Sigmoid colon (tissue), 4 donors: ENCODE data around the gene NFIA.

ENCODE experiments used
- EP300 ChIP-seq, 4 donors: sonication (generic); formaldehyde crosslinking; IDR thresholded peaks; one replicate each; pipeline ENCODE4 v1.6.1; 2017; ENCODE audit warnings: antibody characterized with exemption in 4 of 4
- POLR2A ChIP-seq, 2 donors: fragments of 450-650 bp; IDR thresholded peaks; one replicate each; pipeline ENCODE4 v1.6.1; 2016; ENCODE audit warnings: antibody characterized with exemption in 2 of 2, mild to moderate bottlenecking in 2 of 2, moderate library complexity in 2 of 2
- TF ChIP-seq, protein P1 (sequence below), 4 experiments: fragments of 450-650 bp in 3 of 4; fragments of 200-600 bp in 1 of 4; IDR thresholded peaks; one replicate each; pipeline ENCODE4 v1.5.1; 2016 to 2019; ENCODE audit warnings: antibody characterized with exemption in 4 of 4, mild to moderate bottlenecking in 3 of 4, moderate library complexity in 2 of 4

DNA sequence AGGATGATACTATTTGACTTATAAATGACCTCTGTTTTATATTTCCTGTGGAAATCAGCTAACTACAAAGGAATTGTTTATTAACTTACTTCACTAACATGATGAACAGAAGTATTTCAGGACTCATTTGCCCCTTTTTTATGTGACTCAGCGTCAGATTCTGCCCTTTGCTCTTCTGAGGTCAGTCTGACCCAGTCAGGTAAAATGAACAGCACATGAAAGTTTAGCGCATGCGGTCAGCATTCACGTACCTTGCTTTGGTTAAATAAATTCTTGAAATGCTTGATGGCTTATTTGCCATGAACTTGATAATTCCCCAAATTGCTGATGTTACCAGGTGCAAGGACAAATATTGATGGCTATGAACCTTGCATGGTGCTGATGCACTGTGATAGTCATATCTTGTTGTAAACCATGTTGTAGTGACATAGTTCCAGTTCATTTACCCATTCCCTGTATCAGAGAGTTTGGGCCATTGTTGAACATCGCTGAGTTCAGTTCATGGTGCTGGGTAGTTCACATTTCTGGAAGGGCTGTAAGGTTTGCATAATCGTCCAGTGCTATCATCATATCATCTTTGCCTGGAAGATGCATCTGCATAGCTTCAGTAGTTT is 133.4 kb downstream of the NFIA start:
- TF ChIP-seq, protein P1, sequence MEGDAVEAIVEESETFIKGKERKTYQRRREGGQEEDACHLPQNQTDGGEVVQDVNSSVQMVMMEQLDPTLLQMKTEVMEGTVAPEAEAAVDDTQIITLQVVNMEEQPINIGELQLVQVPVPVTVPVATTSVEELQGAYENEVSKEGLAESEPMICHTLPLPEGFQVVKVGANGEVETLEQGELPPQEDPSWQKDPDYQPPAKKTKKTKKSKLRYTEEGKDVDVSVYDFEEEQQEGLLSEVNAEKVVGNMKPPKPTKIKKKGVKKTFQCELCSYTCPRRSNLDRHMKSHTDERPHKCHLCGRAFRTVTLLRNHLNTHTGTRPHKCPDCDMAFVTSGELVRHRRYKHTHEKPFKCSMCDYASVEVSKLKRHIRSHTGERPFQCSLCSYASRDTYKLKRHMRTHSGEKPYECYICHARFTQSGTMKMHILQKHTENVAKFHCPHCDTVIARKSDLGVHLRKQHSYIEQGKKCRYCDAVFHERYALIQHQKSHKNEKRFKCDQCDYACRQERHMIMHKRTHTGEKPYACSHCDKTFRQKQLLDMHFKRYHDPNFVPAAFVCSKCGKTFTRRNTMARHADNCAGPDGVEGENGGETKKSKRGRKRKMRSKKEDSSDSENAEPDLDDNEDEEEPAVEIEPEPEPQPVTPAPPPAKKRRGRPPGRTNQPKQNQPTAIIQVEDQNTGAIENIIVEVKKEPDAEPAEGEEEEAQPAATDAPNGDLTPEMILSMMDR (IDR thresholded peaks at IDR 0.05): no peak
- TF ChIP-seq POLR2A (IDR thresholded peaks at IDR 0.05): no peak
- no peak for TF ChIP-seq EP300 (IDR thresholded peaks at IDR 0.05)
